GM23338 (cell line): Measurements from ENCODE around the gene GPD1. TPM values are rescaled to one million over a fixed set of nuclear protein-coding genes. Genes with fewer than 3 reads are reported as not detected.

Source experiments
- ATAC-seq: fragments of 200-7000 bp; cut with Tn5 transposase; 3 replicates; pipeline ENCODE4 v1.9.1; 2020
- DNase-seq: peaks from one replicate; pipeline ENCODE4 v3.0.0-alpha.2; 2015; ENCODE audit warnings: low spot score
- H2AFZ ChIP-seq: fragments of 200-600 bp; sonication (generic); 2 replicates; pipeline ENCODE4 v1.8.0; 2016; ENCODE audit warnings: antibody characterized with exemption, mild to moderate bottlenecking, moderate library complexity
- H3F3A ChIP-seq: fragments of 200-600 bp; sonication (generic); replicated peaks from 2 replicates; pipeline ENCODE4 v1.8.0; 2017; ENCODE audit warnings: antibody characterized with exemption, mixed run types, low read depth
- H3K27ac ChIP-seq: fragments of 200-600 bp; sonication (generic); 2 replicates; pipeline ENCODE4 v1.6.1; 2016; ENCODE audit warnings: low read depth
- H3K27me3 ChIP-seq: fragments of 200-600 bp; sonication (generic); 2 replicates; pipeline ENCODE4 v1.8.0; 2016; ENCODE audit warnings: mild to moderate bottlenecking, mixed run types, moderate library complexity; ENCODE audit not compliant: insufficient read depth
- H3K36me3 ChIP-seq: fragments of 200-600 bp; sonication (generic); 2 replicates; pipeline ENCODE4 v1.8.0; 2016; ENCODE audit warnings: mild to moderate bottlenecking; ENCODE audit not compliant: insufficient read depth
- H3K4me1 ChIP-seq: fragments of 200-600 bp; sonication (generic); 2 replicates; pipeline ENCODE4 v1.8.0; 2016; ENCODE audit warnings: mild to moderate bottlenecking, moderate library complexity; ENCODE audit not compliant: insufficient read depth
- H3K4me2 ChIP-seq: fragments of 200-600 bp; sonication (generic); 2 replicates; pipeline ENCODE4 v1.7.1; 2017; ENCODE audit warnings: mixed run types
- H3K4me3 ChIP-seq: fragments of 200-600 bp; sonication (generic); 2 replicates; pipeline ENCODE4 v1.6.1; 2016; ENCODE audit warnings: mixed run types
- H3K79me2 ChIP-seq: fragments of 200-600 bp; sonication (generic); replicated peaks from 2 replicates; pipeline ENCODE4 v1.8.0; 2017; ENCODE audit warnings: mild to moderate bottlenecking; ENCODE audit not compliant: insufficient read depth
- H3K9me2 ChIP-seq: fragments of 200-600 bp; sonication (generic); 2 replicates; pipeline ENCODE4 v1.8.0; 2017; ENCODE audit not compliant: insufficient read depth
- H4K20me1 ChIP-seq: fragments of 200-600 bp; sonication (generic); replicated peaks from 2 replicates; pipeline ENCODE4 v1.8.0; 2017; ENCODE audit warnings: mild to moderate bottlenecking; ENCODE audit not compliant: insufficient read depth
- H3K27ac Mint-ChIP-seq: 2 replicates; pipeline ENCODE4 v1.8.0; 2020; ENCODE audit warnings: inconsistent platforms, mild to moderate bottlenecking, moderate library complexity, mixed read lengths
- H3K27me3 Mint-ChIP-seq: 3 replicates; pipeline ENCODE4 v1.8.0; 2022; ENCODE audit warnings: low read depth, mild to moderate bottlenecking, moderate library complexity, mixed read lengths, inconsistent platforms; ENCODE audit not compliant: insufficient read depth, poor library complexity
- H3K36me3 Mint-ChIP-seq: 3 replicates; pipeline ENCODE4 v1.8.0; 2021; ENCODE audit warnings: low read depth, mild to moderate bottlenecking, inconsistent platforms, moderate library complexity, mixed read lengths
- H3K4me1 Mint-ChIP-seq: 3 replicates; pipeline ENCODE4 v1.8.0; 2020; ENCODE audit warnings: mild to moderate bottlenecking, inconsistent platforms, mixed read lengths
- H3K4me3 Mint-ChIP-seq: 3 replicates; pipeline ENCODE4 v1.8.0; 2021; ENCODE audit warnings: moderate library complexity, mild to moderate bottlenecking, inconsistent platforms, mixed read lengths
- H3K9me3 Mint-ChIP-seq: 3 replicates; pipeline ENCODE4 v1.8.0; 2020; ENCODE audit warnings: moderate library complexity, mild to moderate bottlenecking, inconsistent platforms, mixed read lengths
- CREB1 ChIP-seq: fragments of 250-450 bp; sonication (Bioruptor Pico); IDR thresholded peaks from 2 replicates; pipeline ENCODE4 v1.5.0; 2020; ENCODE audit warnings: low read depth, mild to moderate bottlenecking, moderate library complexity
- CTCF ChIP-seq, 2 experiments: fragments of 200-600 bp in 1 of 2; sonication (generic) in 1 of 2; conservative IDR thresholded peaks; 2 replicates each; pipeline versions ENCODE4 v1.5.1 to v1.6.1; 2016 to 2017; ENCODE audit warnings: antibody characterized with exemption in 2 of 2, low read depth in 2 of 2, mild to moderate bottlenecking in 2 of 2, moderate library complexity in 1 of 2
- ETS1 ChIP-seq: IDR thresholded peaks from 2 replicates; pipeline ENCODE4 v1.6.1; 2016; ENCODE audit warnings: antibody characterized with exemption
- EZH2 ChIP-seq: fragments of 200-600 bp; sonication (generic); IDR thresholded peaks from one replicate; pipeline ENCODE4 v1.8.0; 2017; ENCODE audit warnings: antibody characterized with exemption, mild to moderate bottlenecking, low read depth; ENCODE audit not compliant: unreplicated experiment
- EZH2phosphoT487 ChIP-seq: fragments of 200-600 bp; sonication (generic); IDR thresholded peaks from one replicate; pipeline ENCODE4 v1.8.1; 2018; ENCODE audit warnings: antibody characterized with exemption; ENCODE audit not compliant: unreplicated experiment
- JUNB ChIP-seq: IDR thresholded peaks from one replicate; pipeline ENCODE4 v1.6.1; 2016; ENCODE audit warnings: antibody characterized with exemption; ENCODE audit not compliant: unreplicated experiment
- NANOG ChIP-seq: IDR thresholded peaks from 2 replicates; pipeline ENCODE4 v1.6.1; 2016; ENCODE audit warnings: antibody characterized with exemption, borderline replicate concordance
- POLR2AphosphoS5 ChIP-seq: IDR thresholded peaks from 2 replicates; pipeline ENCODE4 v1.6.1; 2016; ENCODE audit warnings: antibody characterized with exemption, low read depth
- REST ChIP-seq: IDR thresholded peaks from one replicate; pipeline ENCODE4 v1.6.1; 2018; ENCODE audit warnings: antibody characterized with exemption; ENCODE audit not compliant: unreplicated experiment
- STAT1 ChIP-seq: IDR thresholded peaks from one replicate; pipeline ENCODE4 v1.6.1; 2016; ENCODE audit warnings: antibody characterized with exemption; ENCODE audit not compliant: unreplicated experiment
- ZNF114 ChIP-seq: fragments of 250-450 bp; sonication (Bioruptor Pico); IDR thresholded peaks from 2 replicates; pipeline ENCODE4 v1.5.0; 2020; ENCODE audit warnings: mild to moderate bottlenecking, moderate library complexity
- ZNF331 ChIP-seq: fragments of 250-450 bp; sonication (Bioruptor Pico); IDR thresholded peaks from 2 replicates; pipeline ENCODE4 v1.5.0; 2020; ENCODE audit warnings: low read depth, mild to moderate bottlenecking, moderate library complexity
- ZNF462 ChIP-seq: fragments of 250-450 bp; sonication (Bioruptor Pico); IDR thresholded peaks from 2 replicates; pipeline ENCODE4 v1.5.0; 2020; ENCODE audit warnings: mild to moderate bottlenecking, moderate library complexity
- polyA plus RNA-seq: library from polyadenylated mRNA; unstranded; fragments of >200 nt; fragmentation: Nextera tagmentation; extraction: Ambion mirVana; gene quantifications from 2 replicates; pipeline ENCODE4 v1.2.1, GENCODE V29; 2016
- total RNA-seq: library from RNA; depleted of rRNA; stranded (reverse); fragments of >200 nt; shearing (Covaris generic); gene quantifications from 2 replicates; pipeline ENCODE4 v1.2.3, GENCODE V29; 2014

The GPD1 gene
- total and polyA plus RNA-seq, 2 experiments from 2014 or later = 0.36 to 0.45 TPM

GRCh38 chr12:50147281-50147680 lies 43.5 kb downstream of the GPD1 start:
- ATAC-seq (no peak), DNase-seq (no peak)
- H3K27me3 ChIP-seq = no peaks in the 10 kb centered on the region
- H3K27ac ChIP-seq = no peak overlapping the region
- TF ChIP-seq ZNF462 (CRISPR knock-in tag) (no peak), POLR2AphosphoS5 (no peak), ZNF114 (CRISPR knock-in tag) (no peak), EZH2phosphoT487 (no peak), JUNB (no peak), REST (no peak), NANOG (no peak), CREB1 (CRISPR knock-in tag) (no peak), ETS1 (no peak), STAT1 (no peak), ZNF331 (CRISPR knock-in tag) (no peak), EZH2 (no peak), CTCF (conservative IDR thresholded peaks at IDR 0.05; ENCODE audit: low read depth in 2 of 2) (no peak)
- no peak overlapping the region for H3K4me3 Mint-ChIP-seq
- peaks cover 15% of the 10 kb centered on the region for H4K20me1 ChIP-seq
- no peaks in the 10 kb centered on the region for H3K27me3 Mint-ChIP-seq
- no peaks in the 10 kb centered on the region for H3K9me2 ChIP-seq
- H3K36me3 ChIP-seq = no peaks in the 10 kb centered on the region
- H3K36me3 Mint-ChIP-seq = peaks cover 9% of the 10 kb centered on the region; the same call in 2 of the 3 replicates
- H3K4me1 ChIP-seq = no peaks in the 10 kb centered on the region; the same call in 1 of the 2 replicates
- H3K79me2 ChIP-seq = peaks cover 58% of the 10 kb centered on the region
- H3K9me3 Mint-ChIP-seq = no peaks in the 10 kb centered on the region
- no peaks in the 10 kb centered on the region for H3F3A ChIP-seq
- no peak overlapping the region for H3K27ac Mint-ChIP-seq
- no peaks in the 10 kb centered on the region for H3K4me1 Mint-ChIP-seq
- no peak overlapping the region for H3K4me2 ChIP-seq
- H2AFZ ChIP-seq = no peak overlapping the region
- H3K4me3 ChIP-seq = no peak overlapping the region
